Heart right ventricle (tissue), 16 donors: ENCODE results near the gene NEU2. TPM values are rescaled to one million over a fixed set of nuclear protein-coding genes. Genes with fewer than 3 reads are reported as not detected.
"Not testable (repeated sequence)": the region's sequence is repeated elsewhere in the genome, so short reads cannot be mapped to it uniquely, and the experiment has no call there.

Source experiments
- ATAC-seq, 8 donors: fragments of 200-7000 bp; cut with Tn5 transposase; one replicate each; pipeline ENCODE4 v1.9.1; 2020; ENCODE audit warnings: mild to moderate bottlenecking in 8 of 8, moderate library complexity in 8 of 8, moderate number of reproducible peaks in 1 of 8
- DNase-seq, 2 donors: peaks; one replicate each; pipeline ENCODE4 v3.0.0-alpha.2; 2020
- H3K27ac ChIP-seq, 10 donors: fragments of 200-600 bp; sonication (generic) in 2 of 10; one replicate each; pipeline versions ENCODE4 v1.5.0 to v1.8.0; 2020 to 2022; ENCODE audit warnings: mild to moderate bottlenecking in 3 of 10
- H3K27me3 ChIP-seq, 7 donors: fragments of 200-600 bp; one replicate each; pipeline ENCODE4 v1.8.0; 2021 to 2022; ENCODE audit warnings: mild to moderate bottlenecking in 2 of 7
- H3K36me3 ChIP-seq, 9 donors: fragments of 200-600 bp; sonication (generic) in 1 of 9; one replicate each; pipeline versions ENCODE4 v1.5.0 to v1.8.0; 2020 to 2022; ENCODE audit warnings: mild to moderate bottlenecking in 2 of 9
- H3K4me1 ChIP-seq, 9 donors: fragments of 200-600 bp; sonication (generic) in 1 of 9; one replicate each; pipeline versions ENCODE4 v1.5.0 to v1.8.0; 2020 to 2022; ENCODE audit warnings: mild to moderate bottlenecking in 4 of 9
- H3K4me3 ChIP-seq, 10 donors: fragments of 200-600 bp; sonication (generic) in 2 of 10; one replicate each; pipeline versions ENCODE4 v1.5.0 to v1.8.0; 2020 to 2022; ENCODE audit warnings: mild to moderate bottlenecking in 7 of 10, moderate library complexity in 2 of 10
- H3K9me3 ChIP-seq, 11 donors: fragments of 200-600 bp in 10 of 11; sonication (generic) in 2 of 11; one replicate each; pipeline versions ENCODE4 v1.5.0 to v1.8.0; 2013 to 2022; ENCODE audit warnings: mild to moderate bottlenecking in 2 of 11, control low read depth in 1 of 11, moderate library complexity in 1 of 11
- CTCF ChIP-seq, 9 donors: fragments of 200-600 bp; sonication (generic) in 2 of 9; IDR thresholded peaks; one replicate each; pipeline versions ENCODE4 v1.5.0 to v1.8.0; 2021 to 2022; ENCODE audit warnings: antibody characterized with exemption in 9 of 9, mild to moderate bottlenecking in 5 of 9, moderate library complexity in 1 of 9
- WGBS, 2 donors: extraction: QIAGEN DNeasy Blood & Tissue Kit; methylation state at CpG; one replicate each; pipeline ENCODE4 v1.1.7; 2013; ENCODE audit warnings: inconsistent platforms in 1 of 2; 5-methylcytosine and 5-hydroxymethylcytosine counted together
- intact Hi-C, 10 donors: fragments of 100-400 bp; cut with DNase I; formaldehyde crosslinking; loops; one replicate each; pipeline versions ENCODE4 v1.11.1 to v1.14.2; 2022
- polyA plus RNA-seq, 2 donors: library from polyadenylated mRNA; stranded (reverse); fragments of 200-250 nt; gene quantifications; one replicate each; pipeline ENCODE4 v1.2.3, GENCODE V29; 2013
- total RNA-seq, 10 donors: library from RNA; stranded (reverse); fragmentation: NEBNext Ultra II Directional in 3 of 10; extraction: Animal tissue kit (Norgen Biotek cat#: 25700) in 3 of 10; gene quantifications; one replicate each; pipeline versions ENCODE4 v1.2.1 to v1.2.4, GENCODE V29; 2021 to 2023
- donor health status: Arrhythmogenic right ventricular cardiomyopathy.
- donor health status: ischemic (EF 13 %, LVEDD 7.1; RV severe dilation, severe dysfunction).
- donor health status: healthy with polysubstance abuse.
- donor health status: DM: no; HTN: yes; CAD: no.
- donor health status: DM: no; HTN: no; CAD: no.
- donor health status: ischemic (EF 25% LVEDD 6.9; RV normal size, moderate dysfunction).
- donor health status: ischemic (EF 25% LVEDD 5.7; RV mildly dilated, moderate dysfunction).
- donor health status: healthy.
- donor health status: DM: yes; HTN: yes; CAD: no.
- donor health status: Ischemic cardiomyopathy.
- donor health status: ischemic (EF 35%, LVEDD 5.7; RV mildly dilated, moderate dysfunction).
- donor health status: nonischemic (EF 11% LVEDD 7.7; RV severe dilation, severe dysfunction).
- donor health status: DM: yes; HTN: yes; CAD: no.
- donor health status: PGD.
- donor health status: ischemic (EF 29% LVEDD 5.4; RV normal size, mild dysfunction).
- donor health status: nonischemic (EF 23%, LVEDD 6.1; RV moderate dilation, normal function).

NEU2 gene
- total and polyA plus RNA-seq, 12 donors, result not detected

GRCh38 chr2:233063269-233063975, 30.9 kb downstream of the NEU2 start:
- H3K27me3 ChIP-seq, result no peaks in the 10 kb centered on the region
- no peak for TF ChIP-seq CTCF (IDR thresholded peaks at IDR 0.05)
- intact Hi-C loops, result no loop called here
- peak overlapping the region in 5 of 10 donors; percentile 6 to 82 (median 60) for H3K4me3 ChIP-seq
- peak overlapping the region in 6 of 10 donors; percentile 18 to 98 (median 88) for H3K27ac ChIP-seq
- DNase-seq, result no peak
- no peaks in the 10 kb centered on the region for H3K9me3 ChIP-seq
- 72 to 76% methylated on average over 13 of the region's 13 CpGs for WGBS, 2 donors
- H3K4me1 ChIP-seq, result peaks cover 11 to 81% (median 37%) of the 10 kb centered on the region in 9 donors
- ATAC-seq, result peak in 4 of 8 donors; percentile 10 to 40 (median 21)
- H3K36me3 ChIP-seq, result peaks cover 0 to 22% (median 0%) of the 10 kb centered on the region in 9 donors

GRCh38 chr2:233063976-233064411, 31.5 kb downstream of the NEU2 start:
- Histone ChIP-seq H3K36me3 (peaks cover 0 to 26% (median 0%) of the 10 kb centered on the region in 9 donors), H3K9me3 (no peaks in the 10 kb centered on the region), H3K4me1 (peaks cover 11 to 86% (median 37%) of the 10 kb centered on the region in 9 donors), H3K27ac (peak overlapping the region in 4 of 10 donors; percentile 4 to 98 (median 52)), H3K4me3 (peak overlapping the region in 1 of 10 donors; percentile 82), H3K27me3 (no peaks in the 10 kb centered on the region)
- no peak for ATAC-seq
- TF ChIP-seq CTCF (IDR thresholded peaks at IDR 0.05), result no peak
- intact Hi-C loops, result no loop called here
- 90 to 96% methylated on average over 9 of the region's 9 CpGs for WGBS, 2 donors
- DNase-seq, result peak in 1 of 2 donors; percentile 33

- intact Hi-C loops, result no loop called here
- Histone ChIP-seq H3K27me3 (no peaks in the 10 kb centered on the region), H3K27ac (peak overlapping the region in 2 of 10 donors; percentile 15 to 98), H3K4me1 (peaks cover 11 to 86% (median 31%) of the 10 kb centered on the region in 9 donors), H3K36me3 (peaks cover 0 to 27% (median 0%) of the 10 kb centered on the region in 9 donors), H3K4me3 (peak overlapping the region in 1 of 10 donors; percentile 82), H3K9me3 (no peaks in the 10 kb centered on the region)
- no peak for ATAC-seq
- 80 to 82% methylated on average over 16 of the region's 16 CpGs for WGBS, 2 donors
- TF ChIP-seq CTCF (IDR thresholded peaks at IDR 0.05), result no peak
- no peak for DNase-seq
Measured at GRCh38 chr2:233064530-233065199, 32.2 kb downstream of the NEU2 start.

- ATAC-seq, intact Hi-C loops, H3K9me3 ChIP-seq, H3K4me3 ChIP-seq, H3K27ac ChIP-seq, DNase-seq, H3K27me3 ChIP-seq: not testable (repeated sequence)
- peaks cover 11 to 87% (median 31%) of the 10 kb centered on the region in 9 donors for H3K4me1 ChIP-seq
- WGBS, 2 donors, result 83 to 93% methylated on average over 4 of the region's 4 CpGs
- peaks cover 0 to 27% (median 0%) of the 10 kb centered on the region in 9 donors for H3K36me3 ChIP-seq
Measured at GRCh38 chr2:233065200-233065589, 32.7 kb downstream of the NEU2 start.
